Activated B cell treated with CpG ODN at 0.5 μM for 24 hours (primary cell): ENCODE results near the gene F2R. TPM values are rescaled to one million over a fixed set of nuclear protein-coding genes. Genes with fewer than 3 reads are reported as not detected.

Experiments
- ATAC-seq: fragments of 200-7000 bp; cut with Tn5 transposase; one replicate; pipeline ENCODE4 v1.10.0; 2021; ENCODE audit warnings: low read depth, mild to moderate bottlenecking, moderate library complexity
- CTCF ChIA-PET: fragments of 350-600 bp; sonication (Branson Sonifier 250); formaldehyde crosslinking; loops from one replicate; lab custom pipeline; 2021; ENCODE audit warnings: antibody characterized with exemption; lab: Charles Lee
- POLR2A ChIA-PET: fragments of 350-600 bp; sonication (Branson Sonifier 250); formaldehyde crosslinking; loops from one replicate; lab custom pipeline; 2021; ENCODE audit warnings: antibody characterized with exemption; lab: Charles Lee
- DNase-seq: peaks from one replicate; pipeline ENCODE4 v3.0.0; 2022
- H3K27ac Mint-ChIP-seq: one replicate; pipeline ENCODE4 v1.8.0; 2020; ENCODE audit warnings: mixed read lengths
- H3K27me3 Mint-ChIP-seq: one replicate; pipeline ENCODE4 v1.8.0; 2021; ENCODE audit warnings: mixed read lengths
- H3K36me3 Mint-ChIP-seq: one replicate; pipeline ENCODE4 v1.8.0; 2021; ENCODE audit warnings: low read depth, mixed read lengths
- H3K4me1 Mint-ChIP-seq: one replicate; pipeline ENCODE4 v1.8.0; 2021; ENCODE audit warnings: mixed read lengths
- H3K4me3 Mint-ChIP-seq: one replicate; pipeline ENCODE4 v1.8.0; 2020; ENCODE audit warnings: mild to moderate bottlenecking, mixed read lengths
- H3K9me3 Mint-ChIP-seq: one replicate; pipeline ENCODE4 v1.8.0; 2020; ENCODE audit warnings: mixed read lengths
- CTCF ChIP-seq: fragments of 200-600 bp; IDR thresholded peaks from one replicate; pipeline ENCODE4 v1.8.0; 2022; ENCODE audit warnings: antibody characterized with exemption, mild to moderate bottlenecking
- intact Hi-C: fragments of 100-400 bp; cut with micrococcal nuclease; formaldehyde crosslinking; loops from one replicate; pipeline ENCODE4 v1.15.1; 2024
- total RNA-seq: library from RNA; stranded (reverse); gene quantifications from 2 replicates; pipeline ENCODE4 v1.2.3, GENCODE V29; 2022

F2R gene
- total RNA-seq, 1 donor from 2014 or later, result 0.18 TPM

- no peak for ATAC-seq
- ChIA-PET CTCF (no interaction called here), POLR2A (no interaction called here)
- no peak for DNase-seq
- H3K9me3 Mint-ChIP-seq, result no peaks in the 10 kb centered on the region
- H3K27ac Mint-ChIP-seq, result no peak overlapping the region
- no peak overlapping the region for H3K4me3 Mint-ChIP-seq
- intact Hi-C loops, result no loop called here
- no peaks in the 10 kb centered on the region for H3K27me3 Mint-ChIP-seq
- no peak for TF ChIP-seq CTCF
- H3K4me1 Mint-ChIP-seq, result peaks cover 6% of the 10 kb centered on the region
- peaks cover 8% of the 10 kb centered on the region for H3K36me3 Mint-ChIP-seq
Measured at GRCh38 chr5:76703707-76704106, 12.2 kb upstream of the F2R start.

GRCh38 chr5:76704131-76704663 lies 11.7 kb upstream of the F2R start:
- ATAC-seq (no peak), DNase-seq (no peak)
- Mint-ChIP-seq H3K36me3 (peaks cover 5% of the 10 kb centered on the region), H3K4me1 (peaks cover 6% of the 10 kb centered on the region), H3K9me3 (no peaks in the 10 kb centered on the region), H3K27me3 (no peaks in the 10 kb centered on the region), H3K27ac (no peak overlapping the region), H3K4me3 (no peak overlapping the region)
- ChIA-PET CTCF (no interaction called here), POLR2A (no interaction called here)
- intact Hi-C loops, result no loop called here
- TF ChIP-seq CTCF, result no peak

- POLR2A ChIA-PET, result no interaction called here
- DNase-seq, result no peak
- peaks cover 5% of the 10 kb centered on the region for H3K36me3 Mint-ChIP-seq
- intact Hi-C loops, result no loop called here
- TF ChIP-seq CTCF, result no peak
- CTCF ChIA-PET, result no interaction called here
- H3K9me3 Mint-ChIP-seq, result no peaks in the 10 kb centered on the region
- no peaks in the 10 kb centered on the region for H3K27me3 Mint-ChIP-seq
- H3K4me1 Mint-ChIP-seq, result peaks cover 6% of the 10 kb centered on the region
- no peak overlapping the region for H3K27ac Mint-ChIP-seq
- no peak for ATAC-seq
- no peak overlapping the region for H3K4me3 Mint-ChIP-seq
Measured at GRCh38 chr5:76705574-76705973, 10.4 kb upstream of the F2R start.

GRCh38 chr5:76709762-76710161 lies 6.2 kb upstream of the F2R start:
- no peaks in the 10 kb centered on the region for H3K9me3 Mint-ChIP-seq
- POLR2A ChIA-PET, result no interaction called here

GRCh38 chr5:76710991-76711390 lies 4.9 kb upstream of the F2R start:
- no peaks in the 10 kb centered on the region for H3K36me3 Mint-ChIP-seq
- H3K9me3 Mint-ChIP-seq, result no peaks in the 10 kb centered on the region
- ChIA-PET CTCF (no interaction called here), POLR2A (no interaction called here)
- DNase-seq (no peak), ATAC-seq (no peak)
- H3K27me3 Mint-ChIP-seq, result peaks cover 20% of the 10 kb centered on the region
- H3K4me1 Mint-ChIP-seq, result peaks cover 15% of the 10 kb centered on the region
- H3K4me3 Mint-ChIP-seq, result no peak overlapping the region
- no peak overlapping the region for H3K27ac Mint-ChIP-seq
- intact Hi-C loops, result no loop called here
- TF ChIP-seq CTCF, result no peak

More at GRCh38 chr5:76709762-76710161, 6.2 kb upstream of the F2R start:
- no peak for TF ChIP-seq CTCF
- Mint-ChIP-seq H3K36me3 (no peaks in the 10 kb centered on the region), H3K4me3 (no peak overlapping the region), H3K4me1 (peaks cover 13% of the 10 kb centered on the region), H3K27me3 (peaks cover 12% of the 10 kb centered on the region), H3K27ac (no peak overlapping the region)
- ATAC-seq, result no peak
- no peak for DNase-seq
- CTCF ChIA-PET, result no interaction called here
- intact Hi-C loops, result no loop called here
